ENCODE results near the gene PEAK3.
A peak's percentile ranks its signal among the peaks of the same experiment; 100 is the strongest.
"Not testable (repeated sequence)": the region's sequence is repeated elsewhere in the genome, so short reads cannot be mapped to it uniquely, and the experiment has no call there.

PEAK3 gene

GRCh38 chr19:2288818-2289713, 7.1 kb upstream of the PEAK3 start:
- DNase-seq (ENCODE audit: low spot score) = no peak

- no peak for DNase-seq (ENCODE audit: low spot score)
These were observed 6.4 kb upstream of the PEAK3 start for GRCh38 chr19:2288338-2288817.

GRCh38 chr19:2287585-2288337, 5.8 kb upstream of the PEAK3 start:
- DNase-seq (ENCODE audit: low spot score) = no peak

GRCh38 chr19:2286402-2287140, 4.6 kb upstream of the PEAK3 start:
- DNase-seq (ENCODE audit: low spot score) = no peak

GRCh38 chr19:2283835-2284507, 2.0 kb upstream of the PEAK3 start:
- DNase-seq (ENCODE audit: low spot score) = no peak

DNA sequence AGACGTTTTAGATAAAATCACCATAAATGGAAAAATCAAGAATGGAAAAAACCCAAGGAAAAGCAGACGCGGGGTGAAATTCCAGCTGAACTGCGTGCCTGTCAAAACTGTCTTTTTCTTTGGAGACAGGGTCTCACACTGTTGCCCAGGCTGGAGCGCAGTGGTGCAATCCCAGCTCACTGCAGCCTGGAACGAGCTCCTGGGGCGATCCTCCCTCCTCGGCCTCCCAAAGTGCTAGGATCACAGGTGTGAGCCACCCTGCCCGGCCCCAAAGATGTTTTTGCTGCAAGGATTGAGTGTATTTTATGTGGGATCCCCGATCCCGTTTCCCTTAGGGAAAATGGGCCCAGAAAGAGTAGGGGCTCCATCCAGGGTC, 875 bp upstream of the PEAK3 start:
- DNase-seq (ENCODE audit: low spot score) = no peak

- DNase-seq (ENCODE audit: low spot score) = not testable (repeated sequence)
These were observed 512 bp downstream of the PEAK3 start for GRCh38 chr19:2281265-2282061.

GRCh38 chr19:2280633-2281264, 1.2 kb downstream of the PEAK3 start:
- no peak for DNase-seq (ENCODE audit: low spot score)

DNA sequence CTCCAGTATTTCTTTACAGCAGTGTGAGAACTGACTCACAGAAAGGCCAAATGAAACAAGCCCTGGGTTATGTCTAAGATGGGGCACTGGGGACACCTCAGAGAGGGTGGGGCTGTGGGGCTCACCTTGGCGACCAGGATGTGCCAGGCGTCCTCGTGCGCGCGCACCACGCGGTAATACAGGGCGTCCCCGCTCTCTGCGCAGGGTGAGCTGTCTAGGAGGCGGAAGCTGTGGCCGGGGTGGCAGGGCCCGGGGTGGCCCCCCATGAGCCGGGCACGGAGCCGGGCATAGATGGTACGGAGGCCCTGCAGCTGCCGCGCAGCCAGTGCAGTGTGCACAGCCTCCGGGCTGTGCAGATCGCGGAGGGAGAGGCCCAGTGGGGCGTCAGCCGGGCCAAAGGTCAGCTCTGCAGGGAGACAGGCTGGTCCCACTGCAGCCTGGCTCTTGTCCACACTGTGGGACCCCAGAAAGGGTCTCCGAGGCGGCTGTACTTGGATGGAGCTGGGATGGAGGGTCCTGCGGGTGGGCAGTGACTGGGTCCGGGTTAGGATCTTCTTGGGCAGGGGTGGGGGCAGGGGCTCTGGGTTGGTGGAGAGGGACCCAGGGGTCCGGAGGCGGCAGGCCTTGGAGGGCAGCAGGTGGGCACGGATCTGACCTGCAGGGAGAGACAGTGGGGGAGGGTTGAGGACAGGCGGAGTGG, 3.4 kb downstream of the PEAK3 start:
- DNase-seq (ENCODE audit: low spot score) = no peak

DNA sequence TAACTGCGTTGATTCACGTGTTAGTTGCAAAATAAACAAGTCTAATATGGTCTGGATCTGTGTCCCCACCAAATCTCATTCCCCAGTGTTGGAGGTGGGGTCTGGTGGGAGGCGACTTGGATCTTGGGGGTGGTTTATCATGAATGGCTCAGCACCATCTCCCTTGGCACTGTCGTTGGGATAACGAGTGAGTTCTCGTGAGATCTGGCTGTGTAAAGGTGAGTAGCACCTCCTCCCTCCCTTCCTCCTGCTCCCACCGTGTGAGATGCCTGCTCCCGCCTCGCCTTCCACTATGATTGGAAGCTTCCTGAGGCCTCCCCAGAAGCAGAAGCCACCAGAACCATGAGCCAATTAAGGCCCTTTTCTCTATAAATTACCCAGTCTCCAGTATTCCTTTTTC, 4.8 kb downstream of the PEAK3 start:
- DNase-seq (ENCODE audit: low spot score) = no peak

- no peak for DNase-seq (ENCODE audit: low spot score)
These were observed 5.5 kb downstream of the PEAK3 start for GRCh38 chr19:2276429-2276986.

DNA sequence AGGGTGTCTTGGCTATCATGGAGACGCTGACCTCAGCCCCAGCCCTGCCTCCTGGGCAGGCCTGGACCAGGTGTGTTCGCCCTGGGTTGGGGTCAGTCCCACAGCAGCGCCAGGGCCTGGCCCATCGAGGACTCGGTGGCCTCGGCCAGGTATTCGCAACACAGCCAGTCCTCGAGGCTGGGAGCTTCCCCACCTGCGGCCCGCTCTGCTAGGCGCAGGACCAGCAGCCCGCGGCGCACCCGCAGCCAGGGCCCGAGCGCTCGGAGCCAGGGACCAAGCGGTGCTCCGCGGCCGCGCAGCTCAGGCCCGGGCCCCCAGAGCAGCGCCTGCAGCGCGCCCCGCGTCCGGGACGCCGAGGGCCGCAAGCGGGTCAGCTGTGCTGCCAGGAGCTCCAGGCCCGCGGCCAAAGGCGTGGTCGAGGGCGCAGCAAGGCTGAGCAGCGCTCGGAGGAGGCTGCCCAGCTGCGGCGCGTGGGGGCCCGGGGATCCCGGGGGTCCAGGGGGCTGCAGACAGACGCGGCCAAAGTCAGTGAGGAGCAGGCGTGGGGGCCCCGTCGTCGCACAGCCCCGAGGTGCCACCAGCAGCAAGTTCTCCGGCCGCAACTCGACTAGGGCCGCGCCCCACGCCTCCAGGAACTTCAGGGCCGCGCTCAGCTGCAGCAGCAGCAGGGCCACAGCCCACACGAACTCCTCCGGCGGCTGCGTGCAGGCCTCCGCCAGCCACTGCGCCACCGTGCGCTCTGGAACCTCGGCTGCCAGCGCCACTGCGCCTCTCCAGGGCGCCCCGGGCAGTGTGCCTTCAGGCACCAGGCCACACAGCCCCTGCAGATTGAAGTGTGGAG, 6.2 kb downstream of the PEAK3 start:
- DNase-seq (ENCODE audit: low spot score) = no peak

DNA sequence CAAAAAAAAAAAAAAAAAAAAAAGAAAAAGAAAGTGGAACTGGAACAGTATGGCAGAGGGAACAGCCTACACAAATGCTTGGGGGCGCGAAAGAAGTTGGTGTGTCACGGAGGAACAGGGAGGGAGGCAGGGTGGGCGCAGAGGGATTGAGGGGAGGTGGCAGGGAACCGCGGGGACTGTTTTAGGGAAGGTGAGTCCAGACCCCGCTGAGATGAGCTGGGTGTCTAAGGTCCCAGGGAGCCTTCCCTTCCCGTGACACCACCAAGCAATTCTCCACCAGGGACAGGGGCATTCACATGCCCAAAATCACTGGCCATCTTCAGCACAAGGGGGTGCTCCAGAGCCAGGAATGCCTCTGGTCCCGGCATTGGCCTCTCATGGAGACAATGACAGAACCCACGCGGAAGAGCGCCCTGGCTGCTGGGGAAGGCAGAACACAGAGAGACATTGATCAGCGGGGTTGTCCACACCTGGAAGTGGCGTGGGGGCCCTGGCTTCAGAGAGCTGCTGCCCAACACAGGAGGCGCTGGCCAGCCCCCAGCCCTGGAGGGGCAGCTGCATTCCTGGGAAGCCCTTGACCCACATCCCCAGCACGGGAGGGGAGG, 6.9 kb downstream of the PEAK3 start:
- DNase-seq (ENCODE audit: low spot score) = peak; percentile 78

- no peak for DNase-seq (ENCODE audit: low spot score)
These were observed 7.7 kb downstream of the PEAK3 start for GRCh38 chr19:2274185-2274711.

- peak; percentile 89 for DNase-seq (ENCODE audit: low spot score)
These were observed 8.4 kb downstream of the PEAK3 start for GRCh38 chr19:2273356-2274184.

- peak; percentile 75 for DNase-seq (ENCODE audit: low spot score)
These were observed 10.5 kb downstream of the PEAK3 start for GRCh38 chr19:2271234-2272103.
